Bronchial epithelial cell (primary cell): ENCODE data around the gene KISS1R. TPM values are rescaled to one million over a fixed set of nuclear protein-coding genes. Genes with fewer than 3 reads are reported as not detected.

ENCODE experiments used
- DNase-seq: peaks from one replicate; pipeline ENCODE4 v3.0.0-alpha.2; 2010; ENCODE audit warnings: low read depth
- FAIRE-seq: peaks from 2 replicates; lab custom pipeline; 2011; peaks lifted over from hg19 to GRCh38; lab: Jason Lieb, UNC
- H3K27me3 ChIP-seq: 2 replicates; pipeline ENCODE4 v1.5.1; 2011; ENCODE audit warnings: low read length; ENCODE audit not compliant: control insufficient read depth, insufficient read depth
- H3K36me3 ChIP-seq: 2 replicates; pipeline ENCODE4 v1.5.1; 2011; ENCODE audit warnings: low read length; ENCODE audit not compliant: control insufficient read depth, insufficient read depth
- H3K4me3 ChIP-seq: 2 replicates; pipeline ENCODE4 v1.5.1; 2011; ENCODE audit warnings: mild to moderate bottlenecking, low read depth, low read length, control low read depth
- CTCF ChIP-seq: IDR thresholded peaks from 2 replicates; pipeline ENCODE4 v1.5.1; 2011; ENCODE audit warnings: mild to moderate bottlenecking, moderate library complexity, low read length, control low read depth, inconsistent platforms; ENCODE audit not compliant: insufficient read depth, severe bottlenecking
- total RNA-seq: library from RNA; depleted of rRNA; stranded (reverse); fragments of >200 nt; gene quantifications from 2 replicates; pipeline ENCODE4 v1.2.1, GENCODE V29; 2014

The KISS1R gene
- total RNA-seq, 1 donor from 2014 or later = not detected

DNA sequence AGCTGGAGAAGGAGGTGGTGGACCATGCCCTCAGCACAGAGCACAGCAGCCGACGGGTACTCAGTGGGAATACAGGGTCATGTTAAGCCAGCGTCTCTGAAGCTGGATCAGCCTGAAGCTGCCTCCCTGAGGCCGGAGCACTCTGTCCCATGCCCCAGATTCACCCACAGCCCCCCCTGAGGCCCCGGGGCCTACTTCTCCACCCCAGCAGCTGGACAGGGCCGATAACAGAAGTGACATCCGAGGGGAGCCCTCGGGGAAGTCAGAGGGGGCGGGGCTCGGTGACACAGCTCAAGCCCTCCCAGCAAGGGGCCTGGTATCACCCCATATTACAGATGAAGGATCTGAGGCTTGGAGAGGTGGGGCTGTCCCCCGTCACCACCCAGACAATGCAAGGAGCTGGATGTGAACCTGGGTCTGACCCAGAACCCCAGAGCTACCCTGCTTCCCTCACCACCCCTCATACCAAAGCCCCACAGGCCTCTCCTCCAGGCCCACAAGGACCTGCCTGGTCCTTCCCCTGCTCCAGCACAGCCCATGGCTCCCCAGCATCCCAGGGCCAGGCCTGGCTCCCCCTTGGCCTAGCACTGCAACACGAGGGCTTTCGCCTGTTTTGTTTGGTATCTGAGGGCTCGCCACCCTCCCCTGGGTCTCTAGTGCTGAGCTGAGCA is 9.8 kb upstream of the KISS1R start:
- no peak overlapping the region for H3K4me3 ChIP-seq
- DNase-seq = no peak
- H3K27me3 ChIP-seq = no peaks in the 10 kb centered on the region
- TF ChIP-seq CTCF = no peak
- no peak for FAIRE-seq
- peaks cover 6% of the 10 kb centered on the region for H3K36me3 ChIP-seq

DNA sequence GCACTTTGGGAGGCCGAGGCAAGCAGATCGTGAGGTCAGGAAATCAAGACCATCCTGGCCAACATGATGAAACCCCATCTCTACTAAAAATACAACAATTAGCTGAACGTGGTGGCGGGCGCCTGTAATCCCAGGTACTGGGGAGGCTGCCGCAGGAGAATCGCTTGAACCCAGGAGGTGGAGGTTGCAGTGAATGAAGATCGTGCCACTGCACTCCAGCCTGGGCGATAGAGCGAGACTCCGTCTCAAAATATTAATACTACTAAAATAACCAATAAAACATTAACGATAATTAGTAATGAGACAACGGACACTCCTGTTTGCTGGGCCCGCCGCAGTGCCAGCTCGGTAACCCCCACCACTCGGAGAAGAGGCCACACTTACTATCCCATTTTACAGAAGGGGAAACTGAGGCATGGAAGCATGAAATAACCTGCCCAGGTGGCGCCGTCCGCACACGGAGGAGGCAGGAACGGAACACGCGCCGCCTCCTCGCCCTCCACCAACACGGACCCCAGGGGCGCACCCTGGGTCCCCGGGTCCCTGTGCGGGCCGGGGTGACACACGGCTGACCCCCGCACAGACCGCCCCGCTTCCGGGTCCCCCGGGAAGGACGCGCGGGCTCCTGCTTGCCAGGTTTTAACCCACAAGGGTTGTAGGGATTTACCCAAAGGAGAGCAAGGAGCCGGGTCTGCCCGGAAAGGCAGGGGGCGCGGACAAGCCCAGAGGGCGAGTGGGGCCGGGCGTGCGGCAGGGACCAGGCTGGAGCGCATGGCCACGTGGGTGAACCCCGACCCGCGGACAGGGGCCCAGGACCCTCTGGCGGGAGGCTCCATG is 5.7 kb upstream of the KISS1R start:
- Histone ChIP-seq H3K27me3 (no peaks in the 10 kb centered on the region), H3K4me3 (peak overlapping the region; percentile 88), H3K36me3 (peaks cover 2% of the 10 kb centered on the region)
- FAIRE-seq (no peak), DNase-seq (no peak)
- TF ChIP-seq CTCF = no peak

- FAIRE-seq = no peak
- TF ChIP-seq CTCF = no peak
- DNase-seq = no peak
- Histone ChIP-seq H3K27me3 (peaks cover 1% of the 10 kb centered on the region), H3K4me3 (peak overlapping the region; percentile 88), H3K36me3 (no peaks in the 10 kb centered on the region)
Observed at GRCh38 chr19:912181-913079, 4.7 kb upstream of the KISS1R start.

GRCh38 chr19:913080-913748 is 3.9 kb upstream of the KISS1R start, which contains the start of gene R3HDM4:
TSS of gene R3HDM4 (minus strand) at chr19:913219. CDS start at chr19:913157, 62 bp downstream.
- H3K36me3 ChIP-seq = no peaks in the 10 kb centered on the region
- FAIRE-seq (no peak), DNase-seq (no peak)
- H3K4me3 ChIP-seq = peak within 1 kb of the TSS; percentile 88
- peaks cover 7% of the 10 kb centered on the region for H3K27me3 ChIP-seq
- no peak for TF ChIP-seq CTCF

DNA sequence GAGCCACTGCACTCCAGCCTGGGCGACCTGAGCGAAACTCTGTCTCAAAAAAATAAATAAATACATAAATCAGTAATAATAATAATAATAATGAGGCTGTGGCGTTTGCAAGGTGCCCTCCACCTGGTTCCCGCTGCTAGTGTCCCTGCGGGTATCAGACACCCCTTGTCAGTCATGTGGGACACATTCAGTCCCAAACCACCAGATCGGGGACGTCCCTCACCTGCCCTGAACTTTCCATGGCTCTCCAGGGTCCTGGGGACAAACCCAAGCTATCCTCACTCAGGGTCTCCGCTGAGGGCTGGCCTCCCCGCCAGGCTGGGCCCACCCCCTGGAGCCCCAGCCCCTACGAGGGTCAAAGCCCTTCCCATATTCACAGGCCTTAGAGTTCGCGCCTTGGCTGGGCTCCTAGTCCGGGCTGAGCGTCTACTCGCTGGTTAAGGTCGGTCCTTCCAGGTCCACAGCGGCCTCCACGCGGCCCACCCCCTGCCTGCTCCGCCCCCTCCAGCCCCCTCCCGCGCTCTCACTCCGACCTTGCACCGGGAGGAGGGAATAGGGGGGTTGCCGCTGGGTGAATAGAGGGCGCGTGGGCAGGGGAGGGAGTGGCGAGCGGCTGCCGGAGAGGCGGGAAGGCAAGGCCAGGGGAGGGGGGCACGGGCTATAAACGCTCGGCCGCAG is 349 bp upstream of the KISS1R start:
- Histone ChIP-seq H3K27me3 (peaks cover 15% of the 10 kb centered on the region), H3K4me3 (no peak overlapping the region), H3K36me3 (no peaks in the 10 kb centered on the region)
- FAIRE-seq (no peak), DNase-seq (no peak)
- TF ChIP-seq CTCF = no peak
